ENCODE results near the gene DTNBP1.

Gene DTNBP1

DNA sequence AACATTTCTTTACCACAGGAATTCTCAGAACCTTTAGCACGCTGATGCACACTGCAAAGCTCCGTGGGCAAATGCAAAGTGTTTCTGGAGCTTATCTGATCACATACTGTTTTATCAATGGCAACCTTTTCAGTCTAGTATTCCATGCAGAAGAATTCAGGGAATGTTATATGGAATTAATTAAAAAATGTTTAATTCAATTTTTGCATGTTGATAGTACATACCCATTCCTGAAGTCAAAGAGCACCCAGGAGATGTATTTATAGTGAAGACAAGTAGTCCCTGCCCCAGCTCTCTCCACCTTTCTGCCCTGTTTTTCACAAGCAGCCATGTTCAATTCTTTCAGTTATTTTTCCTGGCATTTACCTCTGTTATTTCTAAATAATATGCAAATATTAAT lies 55.2 kb downstream of the DTNBP1 start:
- no peak overlapping the region for H3K4me3 ChIP-seq (ENCODE audit: low read length)
- DNase-seq (ENCODE audit: low read depth): no peak
- TF ChIP-seq, protein P1, sequence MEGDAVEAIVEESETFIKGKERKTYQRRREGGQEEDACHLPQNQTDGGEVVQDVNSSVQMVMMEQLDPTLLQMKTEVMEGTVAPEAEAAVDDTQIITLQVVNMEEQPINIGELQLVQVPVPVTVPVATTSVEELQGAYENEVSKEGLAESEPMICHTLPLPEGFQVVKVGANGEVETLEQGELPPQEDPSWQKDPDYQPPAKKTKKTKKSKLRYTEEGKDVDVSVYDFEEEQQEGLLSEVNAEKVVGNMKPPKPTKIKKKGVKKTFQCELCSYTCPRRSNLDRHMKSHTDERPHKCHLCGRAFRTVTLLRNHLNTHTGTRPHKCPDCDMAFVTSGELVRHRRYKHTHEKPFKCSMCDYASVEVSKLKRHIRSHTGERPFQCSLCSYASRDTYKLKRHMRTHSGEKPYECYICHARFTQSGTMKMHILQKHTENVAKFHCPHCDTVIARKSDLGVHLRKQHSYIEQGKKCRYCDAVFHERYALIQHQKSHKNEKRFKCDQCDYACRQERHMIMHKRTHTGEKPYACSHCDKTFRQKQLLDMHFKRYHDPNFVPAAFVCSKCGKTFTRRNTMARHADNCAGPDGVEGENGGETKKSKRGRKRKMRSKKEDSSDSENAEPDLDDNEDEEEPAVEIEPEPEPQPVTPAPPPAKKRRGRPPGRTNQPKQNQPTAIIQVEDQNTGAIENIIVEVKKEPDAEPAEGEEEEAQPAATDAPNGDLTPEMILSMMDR (conservative IDR thresholded peaks at IDR 0.05; ENCODE audit: low read depth, low read length): no peak

GRCh38 chr6:15606347-15606746 lies 56.5 kb downstream of the DTNBP1 start:
- TF ChIP-seq, protein P1 (conservative IDR thresholded peaks at IDR 0.05; ENCODE audit: low read depth, low read length): no peak
- H3K4me3 ChIP-seq (ENCODE audit: low read length): no peak overlapping the region
- DNase-seq (ENCODE audit: low read depth): no peak

DNA sequence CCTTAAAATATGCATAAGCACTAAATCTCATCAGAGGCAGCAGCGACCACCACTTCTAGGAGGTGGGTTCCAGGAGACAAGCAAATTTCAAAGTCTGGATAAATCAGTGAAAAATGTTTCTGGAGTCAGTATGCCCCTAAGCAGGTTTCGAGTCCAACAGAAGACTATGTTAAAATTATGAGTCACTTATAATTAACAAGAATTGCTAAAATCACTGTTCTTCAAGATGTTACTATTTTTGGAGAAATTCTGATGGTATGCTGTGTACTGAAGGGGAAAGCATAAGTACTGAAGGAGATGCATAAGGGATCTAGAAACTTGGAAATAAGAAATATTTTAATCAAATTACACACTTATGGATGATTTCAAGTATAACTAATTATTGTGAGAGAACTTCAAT lies 58.0 kb downstream of the DTNBP1 start:
- TF ChIP-seq, protein P1 (conservative IDR thresholded peaks at IDR 0.05; ENCODE audit: low read depth, low read length): no peak
- DNase-seq (ENCODE audit: low read depth): no peak
- no peak overlapping the region for H3K4me3 ChIP-seq (ENCODE audit: low read length)

DNA sequence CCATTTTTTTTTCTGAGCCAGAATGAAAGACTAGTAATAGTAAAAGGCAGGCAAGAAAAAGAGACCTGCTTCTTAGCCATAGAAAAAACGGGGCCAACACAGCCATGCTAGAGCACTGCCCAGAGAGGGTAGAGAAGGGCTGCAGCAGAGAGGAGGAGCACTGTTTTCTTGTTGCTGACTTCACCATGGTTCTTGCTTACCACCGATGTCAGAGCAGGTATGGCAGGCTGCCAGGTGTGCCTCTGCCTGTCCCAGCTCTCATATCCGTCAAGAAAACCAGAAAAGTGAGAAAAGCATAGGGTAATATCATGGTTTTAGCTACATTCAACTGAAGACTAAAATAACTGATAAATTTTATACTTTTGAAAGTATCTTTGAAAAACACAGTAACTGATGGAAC lies 60.7 kb downstream of the DTNBP1 start:
- TF ChIP-seq, protein P1 (conservative IDR thresholded peaks at IDR 0.05; ENCODE audit: low read depth, low read length): no peak
- no peak for DNase-seq (ENCODE audit: low read depth)
- H3K4me3 ChIP-seq (ENCODE audit: low read length): no peak overlapping the region

DNA sequence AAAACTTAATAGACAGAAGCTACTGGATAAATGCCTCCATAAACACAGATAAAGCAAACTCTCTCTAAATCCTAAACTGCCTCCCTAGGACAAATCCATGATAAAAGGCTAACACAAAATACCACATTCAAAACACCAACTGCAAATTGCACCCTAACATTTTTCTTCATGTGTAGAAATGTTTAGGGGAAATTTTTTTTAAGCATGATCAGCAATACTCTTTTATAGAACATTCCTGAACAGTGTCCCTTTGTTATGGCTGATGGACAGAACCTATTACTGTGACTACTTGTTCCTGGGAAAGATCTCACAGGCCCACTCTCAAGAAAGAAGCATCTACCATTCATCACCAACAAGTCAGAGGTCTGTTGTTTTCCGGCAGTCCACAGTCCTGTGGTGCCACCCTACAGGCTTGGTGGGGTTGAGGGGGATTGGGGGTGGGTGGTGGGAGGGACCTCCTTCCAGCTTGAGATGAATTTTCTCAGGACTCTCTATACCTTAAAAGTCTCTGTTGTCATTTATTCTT lies 64.5 kb downstream of the DTNBP1 start:
- TF ChIP-seq, protein P1 (conservative IDR thresholded peaks at IDR 0.05; ENCODE audit: low read depth, low read length): no peak
- no peak for DNase-seq (ENCODE audit: low read depth)
- no peak overlapping the region for H3K4me3 ChIP-seq (ENCODE audit: low read length)

DNA sequence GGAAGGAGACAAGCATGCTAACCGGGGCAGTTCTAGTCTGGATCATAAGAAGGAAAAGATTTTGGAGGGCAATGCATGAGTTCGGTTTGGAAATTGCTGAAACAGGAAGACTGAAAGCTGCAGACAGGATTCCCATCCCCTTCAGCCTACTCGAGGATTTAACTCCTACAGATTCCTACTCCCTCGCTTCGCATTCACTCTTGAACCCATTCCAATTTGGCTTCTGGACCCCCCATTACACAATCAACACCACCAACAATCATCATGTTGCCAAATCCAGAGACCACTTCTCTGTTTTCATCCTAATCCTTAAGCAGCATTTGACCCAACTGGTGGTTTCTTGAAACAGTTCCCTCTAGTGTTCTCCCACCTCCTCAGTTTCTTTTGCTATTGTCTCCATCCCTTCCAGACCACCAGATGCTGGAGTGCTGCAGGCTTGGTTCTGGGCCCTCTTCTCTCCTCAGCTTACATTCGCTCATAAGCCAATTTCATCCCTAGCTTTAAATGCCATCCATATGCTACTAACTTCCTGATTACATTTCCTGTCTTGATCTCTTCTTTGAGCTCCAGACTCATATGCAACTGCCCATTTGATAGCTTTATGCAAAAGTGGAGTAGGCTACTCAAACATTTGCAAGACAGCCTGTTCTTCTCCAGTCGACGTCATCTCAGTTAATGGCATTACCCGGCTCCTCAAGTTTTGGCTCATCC lies 66.5 kb downstream of the DTNBP1 start:
- H3K4me3 ChIP-seq (ENCODE audit: low read length): no peak overlapping the region
- TF ChIP-seq, protein P1 (conservative IDR thresholded peaks at IDR 0.05; ENCODE audit: low read depth, low read length): no peak
- DNase-seq (ENCODE audit: low read depth): no peak

Measured in retinal pigment epithelial cell (primary cell).